IMR-90 (cell line): ENCODE data around the gene MPV17L. TPM values are rescaled to one million over a fixed set of nuclear protein-coding genes. Genes with fewer than 3 reads are reported as not detected.

ENCODE experiments used
- ATAC-seq: fragments of 200-7000 bp; cut with Tn5 transposase; 2 replicates; pipeline ENCODE4 v1.9.1; 2020; ENCODE audit warnings: low read depth, mild to moderate bottlenecking, moderate library complexity
- BruUV-seq: library from RNA; stranded (reverse); fragments of 400-500 nt; replicated peaks from 2 replicates; lab custom pipeline; 2021; lab: Mats Ljungman, UMichigan
- CTCF ChIA-PET: fragments of 300-600 bp; formaldehyde crosslinking; extraction: SDS; loops from one replicate; lab custom pipeline; 2021; ENCODE audit warnings: antibody characterized with exemption; lab: Yijun Ruan, JAX
- POLR2A ChIA-PET: fragments of 300-600 bp; sonication (Branson Sonifier 250); formaldehyde crosslinking; loops from one replicate; lab custom pipeline; 2022; ENCODE audit warnings: antibody characterized with exemption; ENCODE audit not compliant: unreplicated experiment; lab: Charles Lee
- DNase-seq: peaks from one replicate; pipeline ENCODE4 v3.0.0; 2013
- H2AFZ ChIP-seq: replicated peaks from 2 replicates; pipeline ENCODE3; 2013; ENCODE audit warnings: low read length, mild to moderate bottlenecking; ENCODE audit not compliant: poor library complexity
- H2AK5ac ChIP-seq: 2 replicates; pipeline ENCODE4 v1.6.1; 2013; ENCODE audit warnings: low read depth, low read length, inconsistent platforms
- H2AK9ac ChIP-seq: replicated peaks from 2 replicates; pipeline ENCODE3; 2013; ENCODE audit warnings: mild to moderate bottlenecking, low read depth, low read length, moderate library complexity; ENCODE audit not compliant: poor library complexity
- H2BK120ac ChIP-seq: 2 replicates; pipeline ENCODE4 v1.6.1; 2013; ENCODE audit warnings: low read depth, low read length, inconsistent platforms
- H2BK15ac ChIP-seq: 3 replicates; pipeline ENCODE4 v1.6.1; 2013; ENCODE audit warnings: low read depth, low read length, inconsistent platforms
- H2BK20ac ChIP-seq: 2 replicates; pipeline ENCODE4 v1.6.1; 2013; ENCODE audit warnings: low read depth, mild to moderate bottlenecking, inconsistent platforms, low read length, moderate library complexity
- H2BK5ac ChIP-seq: 2 replicates; pipeline ENCODE4 v1.6.1; 2013; ENCODE audit warnings: mild to moderate bottlenecking, low read depth, low read length, inconsistent platforms; ENCODE audit not compliant: poor library complexity, severe bottlenecking
- H3K14ac ChIP-seq: replicated peaks from 2 replicates; pipeline ENCODE4 v1.6.1; 2013; ENCODE audit warnings: low read depth, low read length, inconsistent platforms
- H3K18ac ChIP-seq: 2 replicates; pipeline ENCODE4 v1.6.1; 2013; ENCODE audit warnings: low read depth, low read length, control low read depth
- H3K23ac ChIP-seq: 2 replicates; pipeline ENCODE4 v1.6.1; 2013; ENCODE audit warnings: low read depth, low read length, inconsistent platforms
- H3K27ac ChIP-seq: 2 replicates; pipeline ENCODE4 v1.5.1; 2013; ENCODE audit warnings: mild to moderate bottlenecking, control low read depth, low read length; ENCODE audit not compliant: insufficient read depth
- H3K27me3 ChIP-seq: 2 replicates; pipeline ENCODE4 v1.6.1; 2013; ENCODE audit warnings: low read length; ENCODE audit not compliant: control insufficient read depth, insufficient read depth
- H3K36me3 ChIP-seq: 2 replicates; pipeline ENCODE4 v1.6.1; 2013; ENCODE audit warnings: low read length, mixed read lengths; ENCODE audit not compliant: control insufficient read depth, insufficient read depth
- H3K4ac ChIP-seq: 2 replicates; pipeline ENCODE4 v1.6.1; 2013; ENCODE audit warnings: low read depth, low read length, inconsistent platforms
- H3K4me1 ChIP-seq: 2 replicates; pipeline ENCODE4 v1.6.1; 2013; ENCODE audit warnings: low read length, mixed read lengths; ENCODE audit not compliant: control insufficient read depth, insufficient read depth
- H3K4me2 ChIP-seq: 2 replicates; pipeline ENCODE4 v1.6.1; 2013; ENCODE audit warnings: low read depth, mild to moderate bottlenecking, control low read depth, low read length, moderate library complexity
- H3K4me3 ChIP-seq: 2 replicates; pipeline ENCODE4 v1.5.1; 2013; ENCODE audit warnings: low read depth, mild to moderate bottlenecking, control low read depth, low read length, moderate library complexity; ENCODE audit not compliant: insufficient read depth
- H3K56ac ChIP-seq: 2 replicates; pipeline ENCODE4 v1.6.1; 2013; ENCODE audit warnings: low read length, inconsistent platforms; ENCODE audit not compliant: insufficient read depth; ENCODE audit errors: extremely low read depth
- H3K79me1 ChIP-seq, 2 experiments: 2 replicates each; pipeline ENCODE4 v1.6.1; 2013; ENCODE audit warnings: low read length in 2 of 2, inconsistent platforms in 1 of 2, low read depth in 1 of 2
- H3K9ac ChIP-seq: 2 replicates; pipeline ENCODE4 v1.6.1; 2013; ENCODE audit warnings: low read depth, low read length, control low read depth
- H3K9me1 ChIP-seq: 2 replicates; pipeline ENCODE4 v1.6.1; 2013; ENCODE audit warnings: low read length, inconsistent platforms; ENCODE audit not compliant: insufficient read depth
- H3K9me3 ChIP-seq: 2 replicates; pipeline ENCODE4 v1.6.1; 2013; ENCODE audit warnings: low read length; ENCODE audit not compliant: control insufficient read depth, insufficient read depth
- H4K20me1 ChIP-seq: 2 replicates; pipeline ENCODE4 v1.6.1; 2013; ENCODE audit warnings: low read length, inconsistent platforms; ENCODE audit not compliant: insufficient read depth
- H4K5ac ChIP-seq: 2 replicates; pipeline ENCODE4 v1.6.1; 2013; ENCODE audit warnings: mild to moderate bottlenecking, low read depth, low read length, control low read depth
- H4K8ac ChIP-seq, 2 experiments: 2 replicates each; pipeline ENCODE4 v1.6.1; 2013; ENCODE audit warnings: low read depth in 2 of 2, low read length in 2 of 2, control low read depth in 1 of 2, inconsistent platforms in 1 of 2
- H4K91ac ChIP-seq: 2 replicates; pipeline ENCODE4 v1.6.1; 2013; ENCODE audit warnings: low read depth, low read length, inconsistent platforms; ENCODE audit not compliant: insufficient read depth
- BHLHE40 ChIP-seq: fragments of 150-350 bp; IDR thresholded peaks from 2 replicates; pipeline ENCODE4 v1.6.1; 2016; ENCODE audit warnings: mild to moderate bottlenecking, low read depth, low read length
- CEBPB ChIP-seq: IDR thresholded peaks from 2 replicates; pipeline ENCODE4 v1.6.1; 2012; ENCODE audit warnings: low read depth, low read length, improper control_type of control experiment
- CHD1 ChIP-seq: IDR thresholded peaks from 2 replicates; pipeline ENCODE4 v1.6.1; 2012; ENCODE audit warnings: low read depth, low read length, improper control_type of control experiment
- FOS ChIP-seq: fragments of 150-350 bp; IDR thresholded peaks from 2 replicates; pipeline ENCODE4 v1.6.1; 2016; ENCODE audit warnings: low read depth, low read length
- MAFK ChIP-seq: IDR thresholded peaks from 2 replicates; pipeline ENCODE4 v1.6.1; 2012; ENCODE audit warnings: low read depth, low read length, improper control_type of control experiment
- MAZ ChIP-seq: IDR thresholded peaks from 2 replicates; pipeline ENCODE4 v1.6.1; 2012; ENCODE audit warnings: low read depth, mild to moderate bottlenecking, low read length, improper control_type of control experiment, moderate library complexity, borderline replicate concordance
- MXI1 ChIP-seq: IDR thresholded peaks from 2 replicates; pipeline ENCODE4 v1.6.1; 2012; ENCODE audit warnings: low read depth, mild to moderate bottlenecking, low read length, moderate library complexity, borderline replicate concordance
- NFE2L2 ChIP-seq: fragments of 150-350 bp; IDR thresholded peaks from 2 replicates; pipeline ENCODE4 v1.6.1; 2016; ENCODE audit warnings: low read depth, mild to moderate bottlenecking, low read length
- POLR2A ChIP-seq: IDR thresholded peaks from 2 replicates; pipeline ENCODE4 v1.6.1; 2012; ENCODE audit warnings: mild to moderate bottlenecking, low read depth, low read length
- RAD21 ChIP-seq: IDR thresholded peaks from 2 replicates; pipeline ENCODE4 v1.6.1; 2012; ENCODE audit warnings: low read length, improper control_type of control experiment
- RCOR1 ChIP-seq: IDR thresholded peaks from 2 replicates; pipeline ENCODE4 v1.6.1; 2012; ENCODE audit warnings: mild to moderate bottlenecking, low read length, improper control_type of control experiment; ENCODE audit not compliant: insufficient replicate concordance
- RFX5 ChIP-seq: IDR thresholded peaks from 2 replicates; pipeline ENCODE4 v1.8.0; 2012; ENCODE audit warnings: low read depth, mild to moderate bottlenecking, low read length, moderate library complexity
- SMC3 ChIP-seq: fragments of 150-350 bp; IDR thresholded peaks from 2 replicates; pipeline ENCODE4 v1.6.1; 2016; ENCODE audit warnings: low read depth, mild to moderate bottlenecking, antibody characterized with exemption, low read length, moderate library complexity
- WGBS, 2 experiments: methylation state at CpG; one replicate each; pipeline versions ENCODE4 v1.1.5 to v1.1.7; 2013; ENCODE audit warnings: missing lambda C conversion rate in 2 of 2; ENCODE audit not compliant: insufficient read length in 1 of 2; ENCODE audit errors: extremely low coverage in 2 of 2; 5-methylcytosine and 5-hydroxymethylcytosine counted together
- dilution Hi-C: fragments of 300-500 bp; cut with HindIII; formaldehyde crosslinking; loops from one replicate; pipeline ENCODE4 v1.14.3; 2018; ENCODE audit warnings: low sequenced_read_pairs; ENCODE audit not compliant: unreplicated experiment
- in situ Hi-C: fragments of 300-500 bp; cut with MboI; formaldehyde crosslinking; loops from 3 replicates; pipeline ENCODE4 v1.14.3; 2019; ENCODE audit warnings: low sequenced_read_pairs, inconsistent platforms, mixed read lengths
- intact Hi-C: fragments of 100-400 bp; cut with micrococcal nuclease; formaldehyde crosslinking; loops from 2 replicates; pipeline ENCODE4 v1.10.0; 2022
- polyA plus RNA-seq, 3 experiments: library from polyadenylated mRNA; depleted of rRNA; stranded (reverse); fragments of >200 nt; gene quantifications; 2 replicates each; pipeline ENCODE4 v1.2.3, GENCODE V29; 2012; ENCODE audit warnings: low replicate concordance in 1 of 3
- total RNA-seq: library from RNA; depleted of rRNA; stranded (reverse); fragments of >200 nt; gene quantifications from 2 replicates; pipeline ENCODE4 v1.2.3, GENCODE V29; 2012
- TF ChIP-seq, protein P1 (sequence below): conservative IDR thresholded peaks from 2 replicates; pipeline ENCODE4 v1.5.1; 2012; ENCODE audit warnings: mild to moderate bottlenecking, low read depth, low read length, improper control_type of control experiment
- TF ChIP-seq, protein P2 (sequence below): fragments of 150-350 bp; IDR thresholded peaks from 2 replicates; pipeline ENCODE4 v1.6.1; 2017; ENCODE audit warnings: mild to moderate bottlenecking, antibody characterized with exemption, low read length, low read depth
- TF ChIP-seq, protein P3 (sequence below): fragments of 150-350 bp; IDR thresholded peaks from 2 replicates; pipeline ENCODE4 v1.6.1; 2016; ENCODE audit warnings: low read depth, mild to moderate bottlenecking, low read length, moderate library complexity, borderline replicate concordance

Gene MPV17L
- total and polyA plus RNA-seq, 2 of the 4 experiments (the other 2 are of a cell fraction), result 0.03 TPM; not detected in 1

DNA sequence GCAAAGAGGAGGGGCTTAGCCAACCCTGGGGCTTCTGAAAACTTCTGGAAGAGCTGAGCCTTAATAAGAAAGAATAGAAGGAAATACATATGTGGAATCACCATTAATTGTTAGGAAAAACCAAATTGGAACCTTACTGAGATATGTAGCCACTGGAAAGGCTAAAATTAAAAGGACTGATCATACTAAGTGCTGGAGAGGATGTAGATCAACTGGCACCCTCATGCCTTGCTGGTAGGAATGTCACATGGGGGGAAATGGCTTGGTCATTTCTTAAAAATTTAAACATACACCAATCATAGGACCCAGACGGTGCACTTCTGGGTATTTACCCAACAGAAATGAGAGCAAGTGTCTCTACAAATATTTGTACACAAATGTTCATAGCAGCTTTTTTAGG is 49.9 kb downstream of the MPV17L start:
- in situ Hi-C loops, result no loop called here
- Histone ChIP-seq H2AFZ (no peak overlapping the region), H4K5ac (no peak overlapping the region), H2AK9ac (no peak overlapping the region), H3K9ac (no peak overlapping the region), H4K8ac (no peak overlapping the region), H2AK5ac (no peak overlapping the region), H3K27me3 (no peaks in the 10 kb centered on the region), H4K20me1 (peaks cover 24% of the 10 kb centered on the region), H3K14ac (no peak overlapping the region), H3K4me2 (no peak overlapping the region), H2BK15ac (no peak overlapping the region), H3K4me1 (peaks cover 11% of the 10 kb centered on the region), H3K4ac (no peak overlapping the region), H3K36me3 (peaks cover 2% of the 10 kb centered on the region; the same call in 1 of the 2 replicates), H3K4me3 (no peak overlapping the region), H3K27ac (no peak overlapping the region), H3K9me1 (0 out of 2 replicates have a peak, but pooled peaks cover 2% of the 10 kb centered on the region), H3K79me1 (peaks cover 37 to 63% of the 10 kb centered on the region in 2 experiments), H3K56ac (no peak overlapping the region), H2BK120ac (no peak overlapping the region), H2BK20ac (no peak overlapping the region), H4K91ac (no peak overlapping the region), H2BK5ac (no peak overlapping the region), H3K9me3 (no peaks in the 10 kb centered on the region), H3K23ac (no peak overlapping the region), H3K18ac (no peak overlapping the region)
- intact Hi-C loops, result no loop called here
- WGBS, 2 experiments, result no CpG with 5 or more reads among the region's 1 CpG
- TF ChIP-seq CHD1 (no peak), RAD21 (no peak), RFX5 (no peak), RCOR1 (no peak), MAZ (no peak), POLR2A (no peak), FOS (no peak), MXI1 (no peak), BHLHE40 (no peak), MAFK (no peak), SMC3 (no peak), NFE2L2 (no peak), CEBPB (no peak)
- TF ChIP-seq, protein P1, sequence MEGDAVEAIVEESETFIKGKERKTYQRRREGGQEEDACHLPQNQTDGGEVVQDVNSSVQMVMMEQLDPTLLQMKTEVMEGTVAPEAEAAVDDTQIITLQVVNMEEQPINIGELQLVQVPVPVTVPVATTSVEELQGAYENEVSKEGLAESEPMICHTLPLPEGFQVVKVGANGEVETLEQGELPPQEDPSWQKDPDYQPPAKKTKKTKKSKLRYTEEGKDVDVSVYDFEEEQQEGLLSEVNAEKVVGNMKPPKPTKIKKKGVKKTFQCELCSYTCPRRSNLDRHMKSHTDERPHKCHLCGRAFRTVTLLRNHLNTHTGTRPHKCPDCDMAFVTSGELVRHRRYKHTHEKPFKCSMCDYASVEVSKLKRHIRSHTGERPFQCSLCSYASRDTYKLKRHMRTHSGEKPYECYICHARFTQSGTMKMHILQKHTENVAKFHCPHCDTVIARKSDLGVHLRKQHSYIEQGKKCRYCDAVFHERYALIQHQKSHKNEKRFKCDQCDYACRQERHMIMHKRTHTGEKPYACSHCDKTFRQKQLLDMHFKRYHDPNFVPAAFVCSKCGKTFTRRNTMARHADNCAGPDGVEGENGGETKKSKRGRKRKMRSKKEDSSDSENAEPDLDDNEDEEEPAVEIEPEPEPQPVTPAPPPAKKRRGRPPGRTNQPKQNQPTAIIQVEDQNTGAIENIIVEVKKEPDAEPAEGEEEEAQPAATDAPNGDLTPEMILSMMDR, result no peak
- TF ChIP-seq, protein P2, sequence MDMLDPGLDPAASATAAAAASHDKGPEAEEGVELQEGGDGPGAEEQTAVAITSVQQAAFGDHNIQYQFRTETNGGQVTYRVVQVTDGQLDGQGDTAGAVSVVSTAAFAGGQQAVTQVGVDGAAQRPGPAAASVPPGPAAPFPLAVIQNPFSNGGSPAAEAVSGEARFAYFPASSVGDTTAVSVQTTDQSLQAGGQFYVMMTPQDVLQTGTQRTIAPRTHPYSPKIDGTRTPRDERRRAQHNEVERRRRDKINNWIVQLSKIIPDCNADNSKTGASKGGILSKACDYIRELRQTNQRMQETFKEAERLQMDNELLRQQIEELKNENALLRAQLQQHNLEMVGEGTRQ, result no peak
- TF ChIP-seq, protein P3, sequence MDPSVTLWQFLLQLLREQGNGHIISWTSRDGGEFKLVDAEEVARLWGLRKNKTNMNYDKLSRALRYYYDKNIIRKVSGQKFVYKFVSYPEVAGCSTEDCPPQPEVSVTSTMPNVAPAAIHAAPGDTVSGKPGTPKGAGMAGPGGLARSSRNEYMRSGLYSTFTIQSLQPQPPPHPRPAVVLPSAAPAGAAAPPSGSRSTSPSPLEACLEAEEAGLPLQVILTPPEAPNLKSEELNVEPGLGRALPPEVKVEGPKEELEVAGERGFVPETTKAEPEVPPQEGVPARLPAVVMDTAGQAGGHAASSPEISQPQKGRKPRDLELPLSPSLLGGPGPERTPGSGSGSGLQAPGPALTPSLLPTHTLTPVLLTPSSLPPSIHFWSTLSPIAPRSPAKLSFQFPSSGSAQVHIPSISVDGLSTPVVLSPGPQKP, result no peak
- no TSS peak for BruUV-seq
- POLR2A ChIA-PET, result no interaction called here
- ATAC-seq (no peak), DNase-seq (no peak)
- dilution Hi-C loops, result no loop called here
- CTCF ChIA-PET, result no interaction called here
